HG03095 (cell line): ENCODE data around the gene MADCAM1.
A peak's percentile ranks its signal among the peaks of the same experiment; 100 is the strongest.

Experiments
- ATAC-seq: cut with Tn5 transposase; IDR thresholded peaks from one replicate; pipeline ENCODE4 v1.9.1; 2021; ENCODE audit warnings: moderate library complexity; ENCODE audit not compliant: unreplicated experiment

Gene MADCAM1

GRCh38 chr19:488505-489417, 7.5 kb upstream of the MADCAM1 start:
- ATAC-seq = peak; percentile 60

DNA sequence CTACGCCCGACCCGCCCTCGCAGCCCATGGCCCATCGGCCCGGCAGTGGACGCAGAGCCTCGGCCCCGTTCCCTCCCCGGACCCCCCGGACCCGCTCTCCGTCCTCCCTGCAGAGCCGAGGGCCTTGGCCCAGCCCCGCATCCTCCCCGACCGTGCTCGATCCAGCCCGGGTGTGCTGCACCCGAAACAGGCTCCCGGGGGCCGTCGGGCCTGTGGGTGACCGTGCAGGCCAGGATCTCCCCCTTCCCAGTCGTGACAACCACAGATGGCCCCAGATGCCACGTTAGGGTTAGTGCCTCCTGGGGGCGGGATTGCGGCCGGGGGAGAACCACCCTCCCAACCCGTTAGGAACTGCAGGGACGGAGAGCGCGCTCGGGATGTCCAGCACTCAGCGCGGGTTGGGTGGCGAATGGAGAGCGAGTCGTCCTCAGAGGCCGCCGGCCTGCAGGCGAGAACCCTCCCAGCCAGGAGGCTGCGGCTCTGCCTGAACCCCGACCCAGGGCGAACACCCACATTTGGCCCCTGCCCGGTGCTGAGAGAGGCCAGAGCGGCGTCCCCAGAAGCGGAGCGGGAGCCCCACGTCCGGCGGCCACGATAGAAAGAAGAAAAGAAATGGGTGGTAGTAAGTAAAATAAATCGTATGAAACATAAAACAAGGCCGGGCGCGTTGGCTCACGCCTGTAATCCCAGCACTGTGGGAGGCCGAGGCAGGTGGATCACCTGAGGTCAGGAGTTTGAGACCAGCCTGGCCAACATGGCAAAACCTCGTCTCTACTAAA, 6.7 kb upstream of the MADCAM1 start:
- peak; percentile 19 for ATAC-seq

DNA sequence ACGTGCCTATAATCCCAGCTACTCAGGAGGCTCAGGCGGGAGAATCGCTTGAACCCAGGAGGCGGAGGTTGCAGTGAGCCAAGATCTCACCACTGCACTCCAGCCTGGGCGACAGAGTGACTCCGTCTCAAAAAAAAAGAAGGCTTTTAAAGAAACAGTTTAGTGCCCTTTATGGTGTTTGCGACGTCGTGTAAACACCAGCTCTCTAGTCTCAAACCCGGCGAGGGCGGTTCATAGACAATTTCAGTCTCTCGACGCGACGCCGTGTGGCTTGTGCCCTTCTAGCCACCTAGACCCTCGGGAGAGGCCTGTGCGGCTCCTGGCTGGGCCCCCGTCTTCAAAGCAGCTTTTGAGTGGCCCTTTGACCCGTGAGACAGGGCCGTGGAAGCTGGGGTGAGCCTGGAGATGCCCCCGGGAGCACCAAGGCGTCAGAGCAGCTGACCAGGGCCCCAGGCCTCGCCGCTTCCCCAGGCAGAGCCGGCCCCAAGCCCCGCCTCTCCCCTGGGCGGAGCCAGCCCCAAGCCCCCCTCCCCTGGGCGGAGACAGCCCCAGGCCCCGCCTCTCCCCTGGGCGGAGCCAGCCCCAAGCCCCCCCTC, 5.0 kb upstream of the MADCAM1 start:
- no peak for ATAC-seq

- no peak for ATAC-seq
These were observed 4.2 kb upstream of the MADCAM1 start for GRCh38 chr19:492091-492531.

DNA sequence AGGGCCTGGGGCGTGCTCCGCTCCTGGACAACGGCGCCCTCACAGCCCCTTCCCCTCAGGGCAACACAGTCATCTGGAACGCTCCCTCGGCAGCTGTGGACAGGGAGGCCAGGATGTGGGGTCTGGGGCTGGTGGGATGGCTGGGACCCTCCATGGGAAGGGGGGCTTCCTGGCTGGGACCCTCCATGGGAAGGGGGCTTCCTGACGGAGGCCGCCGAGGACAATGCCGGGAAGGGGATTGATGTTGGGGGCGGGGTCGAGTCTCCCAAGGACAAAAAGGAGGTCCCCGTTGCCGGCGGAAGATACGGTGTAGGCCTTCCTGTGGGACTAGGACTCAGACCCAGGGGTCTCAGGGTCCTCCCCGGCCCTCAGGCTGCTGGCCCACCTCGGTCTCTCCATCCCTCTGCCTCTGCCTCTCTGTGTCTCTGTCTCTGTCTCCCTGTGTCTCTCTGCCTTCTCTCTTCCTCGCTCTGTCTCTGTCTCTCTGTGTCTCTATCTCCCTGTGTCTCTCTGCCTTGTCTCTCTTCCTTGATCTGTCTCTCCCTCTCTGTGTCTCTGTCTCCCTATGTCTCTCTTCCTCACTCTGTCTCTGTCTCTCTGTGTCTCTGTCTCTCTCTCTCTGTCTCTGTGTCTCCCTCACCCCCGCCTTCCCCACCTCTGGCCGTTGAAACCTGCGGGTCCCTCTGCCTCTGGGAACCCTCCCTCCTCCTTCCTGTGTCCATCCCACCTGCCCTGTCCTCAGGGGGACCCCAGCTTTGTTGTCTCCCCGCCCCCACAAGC, 2.7 kb upstream of the MADCAM1 start:
- ATAC-seq = no peak

GRCh38 chr19:494171-495080, 1.9 kb upstream of the MADCAM1 start:
- ATAC-seq = no peak

- no peak for ATAC-seq
These were observed 1.2 kb upstream of the MADCAM1 start for GRCh38 chr19:495081-495401.

DNA sequence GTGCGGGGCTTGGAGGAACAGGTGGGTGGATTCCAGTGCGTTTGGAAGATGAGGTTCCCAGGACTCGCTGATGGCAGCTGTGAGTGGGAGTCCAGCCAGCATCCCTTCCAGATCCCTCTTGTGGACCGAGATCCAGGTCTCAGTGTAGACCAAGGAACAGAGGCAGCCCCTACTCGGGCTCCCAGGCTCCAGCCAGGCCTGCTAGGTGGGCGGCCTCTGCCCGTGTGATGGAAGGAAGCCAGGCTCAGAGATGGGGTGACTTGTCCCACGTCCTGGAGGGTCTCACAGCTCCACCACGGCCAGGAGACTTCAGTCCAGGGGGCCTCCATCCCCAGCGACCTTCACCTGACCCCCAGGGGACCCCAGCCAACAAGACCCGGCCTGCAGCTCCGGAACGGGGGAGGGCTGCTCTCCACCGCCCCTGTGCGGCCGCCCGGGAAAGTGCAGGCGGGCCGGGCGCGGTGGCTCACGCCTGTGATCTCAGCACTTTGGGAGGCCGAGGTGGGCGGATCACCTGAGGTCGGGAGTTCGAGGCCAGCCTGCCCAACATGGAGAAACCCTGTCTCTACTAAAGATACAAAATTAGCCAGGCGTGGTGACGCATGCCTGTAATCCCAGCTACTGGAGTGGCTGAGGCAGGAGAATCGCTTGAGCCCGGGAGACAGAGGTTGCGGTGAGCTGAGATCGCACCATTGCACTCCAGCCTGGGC, 729 bp upstream of the MADCAM1 start:
- ATAC-seq = no peak

DNA sequence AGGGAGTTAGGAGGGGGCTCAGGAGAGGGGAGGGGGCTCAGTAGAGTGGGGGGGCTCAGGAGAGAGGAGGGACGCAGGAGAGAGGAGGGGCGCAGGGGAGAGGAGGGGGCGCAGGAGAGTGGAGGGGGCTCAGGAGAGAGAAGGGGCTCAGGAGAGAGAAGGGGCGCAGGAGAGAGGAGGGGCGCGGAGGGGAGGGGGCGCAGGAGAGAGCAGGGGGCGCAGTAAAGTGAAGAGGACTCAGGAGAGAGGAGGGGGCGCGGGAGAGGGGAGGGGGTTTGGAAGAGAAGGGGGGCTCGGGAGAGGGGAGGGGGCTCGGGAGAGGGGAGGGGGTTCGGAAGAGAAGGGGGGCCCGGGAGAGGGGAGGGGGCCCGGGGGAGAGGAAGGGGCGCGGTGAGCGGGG, 700 bp downstream of the MADCAM1 start:
- no peak for ATAC-seq

- no peak for ATAC-seq
These were observed 1.2 kb downstream of the MADCAM1 start for GRCh38 chr19:497491-497868.

- no peak for ATAC-seq
These were observed 1.7 kb downstream of the MADCAM1 start for GRCh38 chr19:497869-498510.

GRCh38 chr19:498511-498891, 2.2 kb downstream of the MADCAM1 start:
- no peak for ATAC-seq

DNA sequence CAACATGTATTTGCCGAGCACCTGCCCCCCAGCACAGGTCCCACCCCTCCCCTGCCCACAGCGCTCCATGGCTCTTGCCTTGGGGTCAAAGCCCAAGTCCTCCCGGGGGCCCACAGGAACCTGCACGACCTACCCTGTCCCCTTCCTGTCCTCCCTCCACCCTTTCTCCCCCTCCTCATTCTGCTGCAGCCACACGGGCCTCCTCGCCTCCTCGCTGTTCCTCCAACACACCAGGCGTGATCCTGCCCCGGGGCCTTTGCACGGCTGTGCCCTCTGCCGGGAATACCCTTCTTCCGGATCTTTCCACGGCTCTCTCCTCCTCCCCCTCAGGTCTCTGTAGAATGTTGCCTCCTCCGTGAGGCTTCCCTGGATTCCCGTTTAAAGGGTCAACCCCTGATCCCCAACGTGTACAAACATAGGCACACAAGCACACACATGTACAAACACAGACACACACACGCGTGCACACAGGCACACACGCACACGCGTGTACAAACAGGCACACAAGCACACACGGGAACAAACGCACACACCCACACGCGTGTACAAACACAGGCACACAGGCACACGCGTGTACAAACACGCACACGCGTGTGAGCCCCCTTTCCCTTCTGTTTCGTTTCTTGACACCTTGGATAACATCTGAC, 2.8 kb downstream of the MADCAM1 start:
- ATAC-seq = no peak

DNA sequence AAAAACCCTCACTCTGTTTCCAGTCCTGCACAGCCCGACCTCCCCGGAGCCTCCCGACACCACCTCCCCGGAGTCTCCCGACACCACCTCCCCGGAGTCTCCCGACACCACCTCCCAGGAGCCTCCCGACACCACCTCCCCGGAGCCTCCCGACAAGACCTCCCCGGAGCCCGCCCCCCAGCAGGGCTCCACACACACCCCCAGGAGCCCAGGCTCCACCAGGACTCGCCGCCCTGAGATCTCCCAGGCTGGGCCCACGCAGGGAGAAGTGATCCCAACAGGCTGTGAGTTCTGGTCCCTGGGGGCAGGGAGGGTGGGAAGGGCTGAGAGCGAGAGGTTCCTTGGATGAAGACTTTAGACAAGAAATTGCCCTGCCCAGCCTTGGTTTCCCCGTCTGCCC, 5.4 kb downstream of the MADCAM1 start:
- ATAC-seq = no peak

GRCh38 chr19:504616-505015, 8.3 kb downstream of the MADCAM1 start:
- no peak for ATAC-seq

DNA sequence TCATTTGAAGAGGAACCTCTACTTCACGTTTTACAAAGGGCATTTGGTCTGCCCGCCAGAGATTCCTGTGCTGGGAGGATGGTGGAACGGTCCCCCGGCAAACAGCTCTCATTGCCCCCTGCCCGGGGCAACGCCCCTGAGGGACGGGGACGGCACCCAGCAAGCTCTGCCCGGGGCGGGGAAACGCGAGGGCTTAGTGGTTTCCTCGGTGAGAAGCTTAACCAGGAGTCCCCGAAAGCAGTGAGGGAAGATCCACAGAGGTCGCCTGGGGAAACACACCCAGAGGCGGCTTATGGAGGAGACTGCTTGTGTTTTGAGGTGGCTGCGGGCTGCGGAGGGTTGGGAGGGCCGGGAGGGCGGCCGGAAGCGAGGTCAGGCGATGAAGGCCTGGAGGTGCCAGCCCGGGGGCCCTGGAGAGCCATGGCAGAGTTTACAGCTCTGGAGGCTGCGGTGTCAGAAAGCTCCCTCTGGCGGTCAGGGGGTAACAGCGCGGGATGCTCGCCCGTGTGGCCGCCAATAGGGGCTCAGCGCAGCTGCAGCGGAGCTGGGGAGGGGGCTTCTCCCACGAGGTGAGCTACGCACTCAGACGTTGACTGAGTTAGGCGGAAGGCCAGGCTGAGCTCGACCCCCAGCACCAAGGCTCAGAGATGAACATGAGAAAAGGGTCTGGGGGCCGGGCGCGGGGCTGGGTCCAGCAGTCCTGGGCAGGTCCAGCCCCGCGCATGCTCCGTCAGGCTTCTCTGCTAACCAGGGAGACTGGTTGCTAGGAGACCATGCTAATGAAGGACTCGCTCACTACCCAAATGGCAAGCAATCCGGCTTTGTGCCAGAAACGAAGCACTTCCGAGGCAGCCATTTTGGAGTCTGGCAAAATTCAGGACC, 10.4 kb downstream of the MADCAM1 start:
- peak; percentile 55 for ATAC-seq
